Uterus (tissue), 2 donors: ENCODE results near the gene FTSJ1.

ENCODE experiments used
- POLR2A ChIP-seq, 2 donors: fragments of 450-650 bp; IDR thresholded peaks; one replicate each; pipeline ENCODE4 v1.6.1; 2016; ENCODE audit warnings: antibody characterized with exemption in 2 of 2, mild to moderate bottlenecking in 1 of 2, moderate library complexity in 1 of 2
- TF ChIP-seq, protein P1 (sequence below), 4 experiments: fragments of 200-600 bp in 2 of 4; fragments of 450-650 bp in 2 of 4; sonication (generic) in 2 of 4; IDR thresholded peaks; one replicate each; pipeline ENCODE4 v1.5.1; 2016 to 2019; ENCODE audit warnings: antibody characterized with exemption in 4 of 4, mild to moderate bottlenecking in 2 of 4, moderate library complexity in 1 of 4

DNA sequence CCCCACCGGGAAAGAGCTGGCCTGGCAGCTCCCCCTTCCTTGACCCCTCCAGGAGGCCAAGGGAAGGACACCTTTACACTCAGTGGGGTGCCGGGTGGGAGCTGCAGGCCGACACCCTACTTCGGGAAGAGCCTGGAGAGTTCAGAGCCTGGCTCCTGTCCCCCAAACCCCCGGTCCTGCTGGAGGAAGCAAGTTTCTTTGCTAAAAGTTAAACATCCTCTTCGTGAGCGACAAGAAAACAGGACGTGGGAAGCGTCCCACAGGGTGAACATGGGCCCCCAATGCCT is 2.4 kb upstream of the FTSJ1 start:
- TF ChIP-seq, protein P1, sequence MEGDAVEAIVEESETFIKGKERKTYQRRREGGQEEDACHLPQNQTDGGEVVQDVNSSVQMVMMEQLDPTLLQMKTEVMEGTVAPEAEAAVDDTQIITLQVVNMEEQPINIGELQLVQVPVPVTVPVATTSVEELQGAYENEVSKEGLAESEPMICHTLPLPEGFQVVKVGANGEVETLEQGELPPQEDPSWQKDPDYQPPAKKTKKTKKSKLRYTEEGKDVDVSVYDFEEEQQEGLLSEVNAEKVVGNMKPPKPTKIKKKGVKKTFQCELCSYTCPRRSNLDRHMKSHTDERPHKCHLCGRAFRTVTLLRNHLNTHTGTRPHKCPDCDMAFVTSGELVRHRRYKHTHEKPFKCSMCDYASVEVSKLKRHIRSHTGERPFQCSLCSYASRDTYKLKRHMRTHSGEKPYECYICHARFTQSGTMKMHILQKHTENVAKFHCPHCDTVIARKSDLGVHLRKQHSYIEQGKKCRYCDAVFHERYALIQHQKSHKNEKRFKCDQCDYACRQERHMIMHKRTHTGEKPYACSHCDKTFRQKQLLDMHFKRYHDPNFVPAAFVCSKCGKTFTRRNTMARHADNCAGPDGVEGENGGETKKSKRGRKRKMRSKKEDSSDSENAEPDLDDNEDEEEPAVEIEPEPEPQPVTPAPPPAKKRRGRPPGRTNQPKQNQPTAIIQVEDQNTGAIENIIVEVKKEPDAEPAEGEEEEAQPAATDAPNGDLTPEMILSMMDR (IDR thresholded peaks at IDR 0.05) = no peak
- TF ChIP-seq POLR2A (IDR thresholded peaks at IDR 0.05) = no peak
